Fibroblast of peridontal ligament (primary cell): Measurements from ENCODE around the gene SP140.
"Not testable (repeated sequence)": the region's sequence is repeated elsewhere in the genome, so short reads cannot be mapped to it uniquely, and the experiment has no call there.

Source experiments
- DNase-seq: peaks from one replicate; pipeline ENCODE4 v3.0.0-alpha.2; 2010; ENCODE audit errors: extremely low read depth

SP140 gene

GRCh38 chr2:230326453-230327417 lies 101.2 kb downstream of the SP140 start, which contains the start of gene SP140L:
SP140L (plus strand) TSS chr2:230327193; CDS start chr2:230327270, 77 bp downstream.
- peak; percentile 84 for DNase-seq

- DNase-seq: no peak
Measured at GRCh38 chr2:230327418-230328154, 102.0 kb downstream of the SP140 start.

- DNase-seq: no peak
Measured at GRCh38 chr2:230328155-230328458, 102.6 kb downstream of the SP140 start.

- DNase-seq: no peak
Measured at GRCh38 chr2:230329946-230330605, 104.5 kb downstream of the SP140 start.

- DNase-seq: peak; percentile 13
Measured at GRCh38 chr2:230330725-230331124, 105.2 kb downstream of the SP140 start.

- peak; percentile 62 for DNase-seq
Measured at GRCh38 chr2:230335461-230335863, 109.9 kb downstream of the SP140 start.

- no peak for DNase-seq
Measured at GRCh38 chr2:230335864-230336506, 110.4 kb downstream of the SP140 start.

GRCh38 chr2:230341936-230342528 lies 116.5 kb downstream of the SP140 start:
- not testable (repeated sequence) for DNase-seq

- not testable (repeated sequence) for DNase-seq
Measured at GRCh38 chr2:230343041-230343624, 117.6 kb downstream of the SP140 start.

GRCh38 chr2:230343747-230344146 lies 118.2 kb downstream of the SP140 start:
- DNase-seq: peak; percentile 34

- no peak for DNase-seq
Measured at GRCh38 chr2:230346465-230346864, 120.9 kb downstream of the SP140 start.

GRCh38 chr2:230346921-230347533 lies 121.5 kb downstream of the SP140 start:
- no peak for DNase-seq

- peak; percentile 13 for DNase-seq
Measured at GRCh38 chr2:230347659-230348305, 122.2 kb downstream of the SP140 start.

GRCh38 chr2:230348787-230349186 lies 123.3 kb downstream of the SP140 start:
- DNase-seq: no peak

GRCh38 chr2:230356084-230356483 lies 130.5 kb downstream of the SP140 start:
- peak; percentile 91 for DNase-seq

GRCh38 chr2:230358305-230358704 lies 132.8 kb downstream of the SP140 start:
- DNase-seq: peak; percentile 56

GRCh38 chr2:230360028-230360427 lies 134.5 kb downstream of the SP140 start:
- no peak for DNase-seq

GRCh38 chr2:230362030-230362691 lies 136.6 kb downstream of the SP140 start:
- DNase-seq: no peak
